22Rv1 (cell line): ENCODE results near the gene HEYL.

Experiments used
- H3K27ac ChIP-seq: fragments of 450-650 bp; 2 replicates; pipeline ENCODE4 v1.5.1; 2017
- ZFX ChIP-seq: fragments of 450-650 bp; IDR thresholded peaks from 2 replicates; pipeline ENCODE4 v1.6.1; 2017; ENCODE audit warnings: antibody characterized with exemption, borderline replicate concordance
- TF ChIP-seq, protein P1 (sequence below): fragments of 450-650 bp; IDR thresholded peaks from 2 replicates; pipeline ENCODE4 v1.5.1; 2017; ENCODE audit warnings: mild to moderate bottlenecking

Gene HEYL

DNA sequence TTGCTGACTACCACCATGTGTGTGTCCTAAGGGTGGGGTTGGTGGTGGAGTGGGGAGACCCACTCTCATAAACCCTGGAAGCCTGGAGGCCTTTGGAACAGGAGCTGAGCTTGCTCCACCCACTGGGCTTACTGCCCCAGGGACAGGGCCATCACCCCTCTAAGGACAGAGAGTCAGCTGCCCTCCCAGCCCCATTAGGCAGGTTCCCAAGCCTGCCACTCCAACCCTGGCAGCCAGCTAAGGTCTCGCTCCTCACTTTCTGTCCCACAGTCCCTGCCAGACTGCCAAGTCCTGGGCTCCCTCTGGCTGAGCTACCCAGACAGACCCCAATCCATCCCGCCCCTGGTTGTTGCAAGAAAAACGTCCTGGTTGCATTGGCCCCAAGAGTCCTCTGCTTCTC is 28.7 kb upstream of the HEYL start:
- no peak for TF ChIP-seq ZFX
- TF ChIP-seq, protein P1, sequence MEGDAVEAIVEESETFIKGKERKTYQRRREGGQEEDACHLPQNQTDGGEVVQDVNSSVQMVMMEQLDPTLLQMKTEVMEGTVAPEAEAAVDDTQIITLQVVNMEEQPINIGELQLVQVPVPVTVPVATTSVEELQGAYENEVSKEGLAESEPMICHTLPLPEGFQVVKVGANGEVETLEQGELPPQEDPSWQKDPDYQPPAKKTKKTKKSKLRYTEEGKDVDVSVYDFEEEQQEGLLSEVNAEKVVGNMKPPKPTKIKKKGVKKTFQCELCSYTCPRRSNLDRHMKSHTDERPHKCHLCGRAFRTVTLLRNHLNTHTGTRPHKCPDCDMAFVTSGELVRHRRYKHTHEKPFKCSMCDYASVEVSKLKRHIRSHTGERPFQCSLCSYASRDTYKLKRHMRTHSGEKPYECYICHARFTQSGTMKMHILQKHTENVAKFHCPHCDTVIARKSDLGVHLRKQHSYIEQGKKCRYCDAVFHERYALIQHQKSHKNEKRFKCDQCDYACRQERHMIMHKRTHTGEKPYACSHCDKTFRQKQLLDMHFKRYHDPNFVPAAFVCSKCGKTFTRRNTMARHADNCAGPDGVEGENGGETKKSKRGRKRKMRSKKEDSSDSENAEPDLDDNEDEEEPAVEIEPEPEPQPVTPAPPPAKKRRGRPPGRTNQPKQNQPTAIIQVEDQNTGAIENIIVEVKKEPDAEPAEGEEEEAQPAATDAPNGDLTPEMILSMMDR = no peak
- no peak overlapping the region for H3K27ac ChIP-seq

GRCh38 chr1:39666772-39667171 is 27.3 kb upstream of the HEYL start:
- no peak for TF ChIP-seq ZFX
- TF ChIP-seq, protein P1 = no peak
- H3K27ac ChIP-seq = no peak overlapping the region

DNA sequence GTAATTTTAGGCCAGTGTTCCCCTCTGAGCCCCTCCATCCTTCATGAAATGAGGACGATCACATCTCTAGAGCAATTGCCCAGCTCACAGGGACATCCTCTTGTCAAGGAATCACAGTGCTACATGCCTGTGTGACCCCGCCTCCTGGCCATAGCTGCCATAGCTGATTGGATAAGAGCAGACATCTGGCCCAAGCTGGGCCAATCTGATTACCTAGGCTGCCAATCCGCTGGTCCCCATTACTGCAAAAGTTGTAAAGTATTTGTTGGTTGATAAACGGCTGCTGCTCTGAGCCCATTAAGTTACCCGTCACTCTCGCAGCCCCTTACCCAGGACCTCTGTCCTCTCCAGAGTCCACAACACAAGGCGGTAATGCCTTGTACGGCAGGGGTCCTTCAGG is 24.1 kb upstream of the HEYL start:
- no peak for TF ChIP-seq ZFX
- TF ChIP-seq, protein P1 = no peak
- no peak overlapping the region for H3K27ac ChIP-seq

DNA sequence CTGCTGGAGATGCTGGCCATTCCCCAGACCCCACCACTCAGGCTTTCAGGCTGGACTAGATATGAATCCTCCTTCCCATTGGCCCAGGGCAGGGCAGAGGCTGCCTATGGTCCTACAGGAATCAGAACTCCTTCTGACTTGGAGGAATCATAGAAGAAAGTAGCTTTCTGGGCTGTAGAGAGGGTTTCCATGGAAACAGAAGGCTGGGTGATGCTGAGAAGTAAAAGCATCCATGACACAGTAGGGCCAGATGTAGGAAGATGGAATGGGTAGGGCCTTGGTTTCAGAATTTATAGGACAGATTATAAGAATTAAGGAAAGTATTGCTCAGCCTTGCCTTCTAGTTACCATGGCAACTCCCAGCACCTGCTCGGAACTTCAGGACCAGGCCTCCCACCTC is 23.4 kb upstream of the HEYL start:
- TF ChIP-seq, protein P1 = no peak
- TF ChIP-seq ZFX = no peak
- H3K27ac ChIP-seq = no peak overlapping the region

GRCh38 chr1:39659538-39659937 is 20.1 kb upstream of the HEYL start:
- H3K27ac ChIP-seq = no peak overlapping the region
- TF ChIP-seq ZFX = no peak
- TF ChIP-seq, protein P1 = no peak

DNA sequence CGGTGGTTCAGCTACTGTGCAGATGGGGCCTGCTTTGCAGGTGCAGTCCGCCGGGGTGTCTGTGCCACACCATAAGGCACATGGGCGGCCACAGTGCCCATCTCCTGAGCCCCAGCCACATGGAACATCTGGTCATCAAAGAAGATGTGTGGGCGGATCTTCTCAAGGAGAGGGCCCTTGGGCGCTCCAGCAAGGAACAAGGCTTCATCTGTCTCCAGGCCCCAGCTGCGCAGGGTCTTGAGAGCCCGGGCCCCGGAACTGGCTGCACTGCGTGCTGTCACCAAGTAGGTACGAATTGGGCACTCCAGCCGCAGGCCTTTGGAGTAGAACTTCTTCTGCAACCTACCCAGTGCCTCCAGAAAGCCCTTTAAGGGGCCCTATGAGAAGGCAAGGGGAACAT is 19.7 kb upstream of the HEYL start:
- no peak for TF ChIP-seq ZFX
- TF ChIP-seq, protein P1 = no peak
- H3K27ac ChIP-seq = no peak overlapping the region

- no peak overlapping the region for H3K27ac ChIP-seq
- TF ChIP-seq ZFX = no peak
- TF ChIP-seq, protein P1 = peak; percentile 94
These were observed 18.6 kb upstream of the HEYL start for GRCh38 chr1:39657923-39658485.
